ENCODE measurements around the gene UBR1.
"Not testable (repeated sequence)": the region's sequence is repeated elsewhere in the genome, so short reads cannot be mapped to it uniquely, and the experiment has no call there.

UBR1 gene

DNA sequence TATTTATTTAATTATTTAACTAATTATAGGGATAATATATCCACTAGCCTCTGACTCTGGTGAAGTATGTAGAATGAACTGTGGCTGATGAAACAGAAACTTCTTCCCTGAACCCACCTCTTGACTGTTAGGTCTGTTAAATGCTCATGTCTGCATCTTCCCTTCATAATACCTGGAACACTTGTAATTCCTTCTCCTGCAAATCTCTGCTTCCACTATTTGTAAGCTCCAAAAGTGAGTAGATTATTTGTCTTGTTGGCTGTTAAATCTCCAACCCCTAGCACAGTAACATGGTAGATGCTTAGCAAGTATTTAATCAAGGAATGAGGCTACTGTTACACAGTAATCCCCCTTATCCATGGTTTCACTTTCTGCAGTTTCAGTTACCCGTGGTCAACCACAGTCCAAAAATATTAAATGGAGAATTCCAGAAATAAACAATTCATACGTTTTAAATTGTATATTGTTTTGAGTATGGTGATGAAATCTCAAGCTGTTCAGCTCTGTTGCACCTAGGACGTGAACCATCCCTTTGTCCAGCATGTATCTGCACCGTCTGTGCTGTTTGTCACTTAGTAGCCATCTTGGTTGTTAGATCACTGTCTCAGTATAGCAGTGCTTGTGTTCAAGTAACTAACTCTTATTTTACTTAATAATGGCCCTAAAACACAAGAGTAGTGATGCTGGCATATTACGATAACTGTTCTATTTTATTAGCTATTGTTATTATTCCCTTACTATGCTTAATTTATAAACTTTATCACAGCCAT, 190.9 kb downstream of the UBR1 start:
- DNase-seq (ENCODE audit: low read depth, low spot score), result no peak

DNA sequence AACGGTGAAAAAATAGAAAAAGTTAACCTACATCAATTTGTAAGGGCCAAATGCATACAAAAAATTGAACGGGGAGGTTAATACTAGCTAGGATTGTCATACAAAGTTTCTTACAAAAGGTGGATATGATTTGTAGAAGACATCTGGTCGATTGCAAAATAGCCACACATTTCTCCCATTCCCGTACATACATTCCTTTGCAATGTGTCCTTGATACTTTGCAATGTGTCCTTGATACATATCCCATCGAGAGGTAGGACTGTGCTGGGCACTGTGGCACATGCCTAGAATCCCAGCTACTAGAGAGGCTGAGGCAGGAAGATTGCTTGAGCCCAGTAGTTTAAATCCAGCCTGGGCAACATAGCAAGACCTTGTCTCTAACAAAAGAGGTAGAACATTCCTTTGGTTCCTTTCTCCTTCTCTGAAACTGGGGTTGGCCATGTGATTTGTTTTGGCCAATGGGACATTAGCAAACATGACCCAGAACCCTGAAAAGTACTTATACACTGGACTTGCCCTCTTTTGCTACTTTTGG, 194.7 kb downstream of the UBR1 start:
- DNase-seq (ENCODE audit: low read depth, low spot score), result no peak

DNA sequence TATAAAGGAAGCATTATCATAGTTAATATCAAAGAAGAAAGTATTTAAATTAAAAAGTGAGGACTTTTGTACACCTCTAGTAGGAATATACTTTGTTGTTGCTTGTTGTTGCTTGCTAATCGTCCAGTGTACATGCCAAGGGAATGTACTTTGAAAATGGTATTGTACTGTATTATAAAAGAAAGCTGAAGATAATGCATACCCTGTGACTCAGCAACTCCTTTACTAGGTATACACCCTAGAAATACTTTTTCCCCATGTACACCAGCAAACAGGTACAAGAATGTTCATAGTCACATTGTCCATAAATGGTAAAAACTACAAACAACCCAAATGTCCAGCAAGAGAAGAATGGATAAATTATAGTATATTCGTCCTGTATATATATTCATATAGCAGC, 197.3 kb downstream of the UBR1 start:
- DNase-seq (ENCODE audit: low read depth, low spot score), result no peak

DNA sequence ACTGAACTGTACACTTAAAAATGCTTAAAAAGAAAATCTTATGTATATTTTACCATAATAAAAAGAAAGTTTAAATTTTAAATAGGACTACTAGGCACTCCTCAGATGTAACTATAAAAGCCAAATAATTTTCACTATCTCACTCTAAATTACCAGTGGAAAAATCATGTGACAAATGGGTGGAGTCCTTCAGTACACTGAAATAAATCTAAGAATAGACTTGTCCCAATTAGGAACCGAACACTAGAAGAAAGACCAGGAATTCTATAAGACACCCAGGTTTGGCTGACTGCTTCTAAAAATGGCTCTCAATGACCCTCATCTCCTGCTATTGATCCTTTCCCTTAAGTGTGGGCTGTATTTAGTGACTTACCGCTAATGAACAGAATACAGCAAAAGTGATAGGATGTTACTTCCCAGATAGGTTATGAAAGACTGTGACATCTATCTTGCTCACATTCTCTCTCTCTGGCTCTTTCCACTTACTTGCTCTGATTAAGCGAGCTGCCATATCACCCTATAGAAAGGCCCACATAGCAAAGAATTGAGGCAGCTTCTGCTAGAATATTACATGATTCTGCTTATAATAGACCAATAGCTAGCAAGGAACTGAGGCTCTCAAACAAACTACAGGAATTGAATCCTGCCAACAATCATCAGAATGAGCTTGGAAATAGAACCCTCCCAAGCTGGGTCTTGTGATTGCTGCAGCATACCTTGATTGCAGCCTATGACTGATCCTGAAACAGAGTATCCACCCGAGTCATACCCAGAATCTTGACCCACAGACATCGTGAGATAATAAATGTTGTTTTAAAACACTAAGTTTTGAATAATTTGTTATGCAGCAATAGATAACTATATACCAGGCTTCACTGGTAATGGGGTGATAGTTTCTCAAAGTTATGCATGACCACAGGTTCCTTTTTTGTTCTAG, 202.2 kb downstream of the UBR1 start:
- no peak for DNase-seq (ENCODE audit: low read depth, low spot score)

DNA sequence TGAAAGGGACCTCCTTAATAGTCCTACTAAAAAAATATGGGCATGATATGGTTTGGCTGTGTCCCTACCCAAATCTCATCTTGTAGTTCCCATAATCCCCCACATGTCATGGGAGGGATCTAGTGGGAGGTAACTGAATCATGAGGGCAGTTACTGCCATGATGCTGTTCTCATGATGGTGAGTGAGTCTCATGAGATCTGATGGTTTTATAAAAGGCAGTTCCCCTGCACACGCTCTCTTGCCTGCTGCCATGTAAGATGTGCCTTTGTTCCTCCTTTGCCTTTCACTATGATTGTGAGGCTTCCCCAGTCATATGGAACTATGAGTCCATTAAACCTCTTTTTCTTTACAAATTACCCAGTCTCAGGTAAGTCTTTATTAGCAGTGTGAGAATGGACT, 211.9 kb downstream of the UBR1 start:
- not testable (repeated sequence) for DNase-seq (ENCODE audit: low read depth, low spot score)

All from brain pericyte (primary cell).